PC-3 (cell line): ENCODE results near the gene PLD1. TPM values are rescaled to one million over a fixed set of nuclear protein-coding genes. Genes with fewer than 3 reads are reported as not detected.
A peak's percentile ranks its signal among the peaks of the same experiment; 100 is the strongest.

Experiments
- ATAC-seq: fragments of 200-7000 bp; cut with Tn5 transposase; 2 replicates; pipeline ENCODE4 v1.9.1; 2020; ENCODE audit warnings: mild to moderate bottlenecking, moderate library complexity
- BruUV-seq: library from RNA; stranded (reverse); fragments of 400-500 nt; replicated peaks from 2 replicates; lab custom pipeline; 2021; lab: Mats Ljungman, UMichigan
- CTCF ChIA-PET: fragments of 300-600 bp; sonication (Branson Sonifier 250); formaldehyde crosslinking; loops from one replicate; lab custom pipeline; 2022; ENCODE audit warnings: antibody characterized with exemption; lab: Charles Lee
- POLR2A ChIA-PET: fragments of 300-600 bp; sonication (Branson Sonifier 250); formaldehyde crosslinking; loops from one replicate; lab custom pipeline; 2022; ENCODE audit warnings: antibody characterized with exemption; ENCODE audit not compliant: unreplicated experiment; lab: Charles Lee
- DNase-seq: peaks from one replicate; pipeline ENCODE4 v3.0.0-alpha.2; 2015
- H2AFZ ChIP-seq: fragments of 300-600 bp; sonication (generic); 2 replicates; pipeline ENCODE4 v1.6.0; 2016; ENCODE audit warnings: antibody characterized with exemption, low read length
- H3F3A ChIP-seq: fragments of 300-600 bp; sonication (generic); one replicate; pipeline ENCODE4 v1.6.0; 2017; ENCODE audit warnings: antibody characterized with exemption, low read length, control low read depth, mild to moderate bottlenecking; ENCODE audit not compliant: unreplicated experiment
- H3K27ac ChIP-seq: fragments of 300-600 bp; sonication (generic); 2 replicates; pipeline ENCODE4 v1.5.1; 2016; ENCODE audit warnings: mild to moderate bottlenecking, low read length
- H3K27me3 ChIP-seq: fragments of 300-600 bp; sonication (generic); 2 replicates; pipeline ENCODE4 v1.6.1; 2016; ENCODE audit warnings: low read length, mixed read lengths
- H3K36me3 ChIP-seq: fragments of 300-600 bp; sonication (generic); 2 replicates; pipeline ENCODE4 v1.6.1; 2016; ENCODE audit warnings: low read depth, mixed run types, low read length, mixed read lengths
- H3K4me1 ChIP-seq: fragments of 300-600 bp; sonication (generic); 2 replicates; pipeline ENCODE4 v1.5.1; 2016; ENCODE audit warnings: low read length; ENCODE audit not compliant: insufficient read depth
- H3K4me2 ChIP-seq: fragments of 300-600 bp; sonication (generic); 2 replicates; pipeline ENCODE4 v1.6.0; 2016; ENCODE audit warnings: low read length
- H3K4me3 ChIP-seq: fragments of 300-600 bp; sonication (generic); 2 replicates; pipeline ENCODE4 v1.5.1; 2016; ENCODE audit warnings: mild to moderate bottlenecking, low read length, mixed read lengths
- H3K79me2 ChIP-seq: fragments of 300-600 bp; sonication (generic); 2 replicates; pipeline ENCODE4 v1.6.1; 2017; ENCODE audit warnings: low read length, mixed read lengths
- H3K9ac ChIP-seq: fragments of 300-600 bp; sonication (generic); 2 replicates; pipeline ENCODE4 v1.6.0; 2016; ENCODE audit warnings: mild to moderate bottlenecking, low read length
- H3K9me2 ChIP-seq: fragments of 300-600 bp; sonication (generic); replicated peaks from 2 replicates; pipeline ENCODE4 v1.6.1; 2016; ENCODE audit warnings: mixed run types, low read length, mixed read lengths
- H3K9me3 ChIP-seq: fragments of 300-600 bp; sonication (generic); 2 replicates; pipeline ENCODE4 v1.6.1; 2016; ENCODE audit warnings: low read length, mixed read lengths
- H4K20me1 ChIP-seq: fragments of 300-600 bp; sonication (generic); 2 replicates; pipeline ENCODE4 v1.6.1; 2016; ENCODE audit warnings: low read length, mixed read lengths
- EZH2 ChIP-seq: fragments of 300-600 bp; sonication (generic); IDR thresholded peaks from one replicate; pipeline ENCODE4 v1.6.1; 2017; ENCODE audit warnings: antibody characterized with exemption, mild to moderate bottlenecking, low read length; ENCODE audit not compliant: unreplicated experiment
- EZH2phosphoT487 ChIP-seq: fragments of 300-600 bp; sonication (generic); IDR thresholded peaks from 2 replicates; pipeline ENCODE4 v1.6.1; 2018; ENCODE audit warnings: mild to moderate bottlenecking, antibody characterized with exemption, low read length, borderline replicate concordance
- intact Hi-C: fragments of 100-400 bp; cut with micrococcal nuclease; formaldehyde crosslinking; loops from 2 replicates; pipeline ENCODE4 v1.9.0; 2023
- total RNA-seq: library from RNA; depleted of rRNA; stranded (reverse); fragments of >200 nt; gene quantifications from 2 replicates; pipeline ENCODE4 v1.2.3, GENCODE V29; 2014
- TF ChIP-seq, protein P1 (sequence below): fragments of 300-600 bp; sonication (generic); conservative IDR thresholded peaks from 2 replicates; pipeline ENCODE4 v1.5.1; 2017; ENCODE audit warnings: antibody characterized with exemption, low read depth, mild to moderate bottlenecking, low read length

The PLD1 gene
- total RNA-seq, 1 experiment from 2014 or later, result 7.3 TPM

DNA sequence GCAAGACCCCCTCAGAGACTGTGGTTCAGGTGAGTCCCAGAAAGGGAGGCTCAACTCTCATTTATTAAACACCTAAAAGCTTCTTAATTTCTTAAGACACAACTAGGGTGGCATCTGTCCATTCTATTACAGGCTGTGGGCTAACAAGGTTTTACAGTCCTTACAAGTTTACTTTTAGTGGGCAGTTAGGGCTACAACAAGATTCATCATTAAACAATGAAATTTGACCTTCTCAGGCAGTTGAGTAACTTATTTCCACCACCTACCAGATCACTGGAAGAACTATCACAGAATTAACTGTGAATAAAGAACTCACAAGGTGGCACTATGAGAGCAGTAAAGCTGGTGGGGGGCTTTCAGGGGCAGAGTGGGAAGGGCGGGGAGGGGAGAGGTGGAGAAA is 132.6 kb downstream of the PLD1 start:
- no peak overlapping the region for H3K4me3 ChIP-seq
- H3K27ac ChIP-seq, result no peak overlapping the region
- H3K36me3 ChIP-seq, result no peaks in the 10 kb centered on the region
- no peak overlapping the region for H3K9ac ChIP-seq
- H2AFZ ChIP-seq, result no peak overlapping the region
- no peaks in the 10 kb centered on the region for H3K27me3 ChIP-seq
- no peaks in the 10 kb centered on the region for H4K20me1 ChIP-seq
- DNase-seq (peak; percentile 19), ATAC-seq (peak; percentile 67)
- ChIA-PET CTCF (no interaction called here), POLR2A (no interaction called here)
- H3K9me2 ChIP-seq, result no peaks in the 10 kb centered on the region
- no peaks in the 10 kb centered on the region for H3K79me2 ChIP-seq
- no peak overlapping the region for H3K4me2 ChIP-seq
- TF ChIP-seq, protein P1, sequence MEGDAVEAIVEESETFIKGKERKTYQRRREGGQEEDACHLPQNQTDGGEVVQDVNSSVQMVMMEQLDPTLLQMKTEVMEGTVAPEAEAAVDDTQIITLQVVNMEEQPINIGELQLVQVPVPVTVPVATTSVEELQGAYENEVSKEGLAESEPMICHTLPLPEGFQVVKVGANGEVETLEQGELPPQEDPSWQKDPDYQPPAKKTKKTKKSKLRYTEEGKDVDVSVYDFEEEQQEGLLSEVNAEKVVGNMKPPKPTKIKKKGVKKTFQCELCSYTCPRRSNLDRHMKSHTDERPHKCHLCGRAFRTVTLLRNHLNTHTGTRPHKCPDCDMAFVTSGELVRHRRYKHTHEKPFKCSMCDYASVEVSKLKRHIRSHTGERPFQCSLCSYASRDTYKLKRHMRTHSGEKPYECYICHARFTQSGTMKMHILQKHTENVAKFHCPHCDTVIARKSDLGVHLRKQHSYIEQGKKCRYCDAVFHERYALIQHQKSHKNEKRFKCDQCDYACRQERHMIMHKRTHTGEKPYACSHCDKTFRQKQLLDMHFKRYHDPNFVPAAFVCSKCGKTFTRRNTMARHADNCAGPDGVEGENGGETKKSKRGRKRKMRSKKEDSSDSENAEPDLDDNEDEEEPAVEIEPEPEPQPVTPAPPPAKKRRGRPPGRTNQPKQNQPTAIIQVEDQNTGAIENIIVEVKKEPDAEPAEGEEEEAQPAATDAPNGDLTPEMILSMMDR, result no peak
- TF ChIP-seq EZH2, result no peak
- TF ChIP-seq EZH2phosphoT487, result no peak
- no peaks in the 10 kb centered on the region for H3K9me3 ChIP-seq
- BruUV-seq, result no TSS peak
- no peaks in the 10 kb centered on the region for H3K4me1 ChIP-seq
- intact Hi-C loops, result no loop called here
- no peaks in the 10 kb centered on the region for H3F3A ChIP-seq

DNA sequence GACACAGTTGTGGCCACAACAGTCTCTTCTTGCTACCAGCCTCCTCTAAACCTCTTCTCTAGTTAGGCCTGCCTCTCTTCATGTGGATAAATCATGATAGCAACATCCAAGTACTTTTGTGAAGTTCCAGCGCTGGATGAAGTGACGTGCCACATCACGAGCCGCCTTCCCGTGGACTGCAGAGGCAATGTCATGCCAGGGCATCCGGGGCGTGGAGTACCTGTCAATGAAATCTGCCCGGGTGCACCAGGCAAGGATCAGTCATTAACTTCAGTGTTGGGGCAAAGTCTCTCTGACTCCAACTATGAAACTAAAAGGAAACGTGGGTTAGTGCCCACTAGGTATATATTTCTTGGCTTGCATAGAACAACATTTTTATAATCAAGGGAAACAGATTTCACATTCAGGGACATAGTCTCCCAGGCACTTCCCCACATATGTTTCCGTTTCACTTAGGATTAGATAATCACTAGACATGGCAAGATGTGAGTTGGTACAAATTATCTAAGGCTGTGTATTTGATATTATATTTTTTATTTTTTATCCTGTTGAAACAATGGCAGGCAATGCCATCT is 133.6 kb downstream of the PLD1 start:
- no peaks in the 10 kb centered on the region for H3K27me3 ChIP-seq
- H3K4me3 ChIP-seq, result no peak overlapping the region
- H3K9ac ChIP-seq, result no peak overlapping the region
- POLR2A ChIA-PET, result no interaction called here
- H3K9me2 ChIP-seq, result no peaks in the 10 kb centered on the region
- no TSS peak for BruUV-seq
- H3K79me2 ChIP-seq, result no peaks in the 10 kb centered on the region
- no peak for TF ChIP-seq EZH2phosphoT487
- no peak for TF ChIP-seq EZH2
- TF ChIP-seq, protein P1, result no peak
- H3K36me3 ChIP-seq, result no peaks in the 10 kb centered on the region
- DNase-seq (no peak), ATAC-seq (no peak)
- H3K9me3 ChIP-seq, result no peaks in the 10 kb centered on the region
- H3K4me1 ChIP-seq, result no peaks in the 10 kb centered on the region
- no peaks in the 10 kb centered on the region for H3F3A ChIP-seq
- no peak overlapping the region for H3K4me2 ChIP-seq
- H3K27ac ChIP-seq, result no peak overlapping the region
- CTCF ChIA-PET, result no interaction called here
- intact Hi-C loops, result no loop called here
- no peak overlapping the region for H2AFZ ChIP-seq
- H4K20me1 ChIP-seq, result no peaks in the 10 kb centered on the region

DNA sequence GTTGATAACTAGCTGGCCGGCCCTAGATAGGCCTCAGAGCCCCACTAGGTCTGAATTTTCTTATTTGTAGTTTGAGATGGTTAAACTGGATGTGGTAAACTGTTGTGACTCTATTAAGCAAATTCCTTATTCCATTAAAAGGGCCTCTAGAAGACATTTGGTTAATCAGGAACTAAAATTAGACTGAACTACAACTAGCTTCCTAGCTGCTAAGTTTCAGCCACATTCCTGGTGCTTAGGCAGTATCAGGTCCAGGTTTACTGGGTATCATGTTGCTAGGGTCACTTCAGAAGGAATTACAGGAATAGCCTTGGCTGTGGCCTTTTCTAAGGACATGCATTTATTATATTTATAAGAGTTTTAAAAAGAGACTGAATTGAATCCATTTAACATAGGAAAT is 136.3 kb downstream of the PLD1 start:
- POLR2A ChIA-PET, result no interaction called here
- H3K9ac ChIP-seq, result no peak overlapping the region
- no TSS peak for BruUV-seq
- H3K4me1 ChIP-seq, result no peaks in the 10 kb centered on the region
- H2AFZ ChIP-seq, result no peak overlapping the region
- H3K27ac ChIP-seq, result no peak overlapping the region
- no peaks in the 10 kb centered on the region for H3K79me2 ChIP-seq
- no peaks in the 10 kb centered on the region for H3K27me3 ChIP-seq
- H4K20me1 ChIP-seq, result no peaks in the 10 kb centered on the region
- ATAC-seq (no peak), DNase-seq (no peak)
- no peak overlapping the region for H3K4me2 ChIP-seq
- no peaks in the 10 kb centered on the region for H3K9me2 ChIP-seq
- TF ChIP-seq EZH2phosphoT487 (no peak), EZH2 (no peak)
- TF ChIP-seq, protein P1, result no peak
- CTCF ChIA-PET, result no interaction called here
- no peak overlapping the region for H3K4me3 ChIP-seq
- intact Hi-C loops, result no loop called here
- H3K36me3 ChIP-seq, result no peaks in the 10 kb centered on the region
- no peaks in the 10 kb centered on the region for H3F3A ChIP-seq
- H3K9me3 ChIP-seq, result no peaks in the 10 kb centered on the region
